ENCODE measurements around the gene PTGDR2.

GRCh38 chr11:60830478-60831142 lies 25.1 kb downstream of the PTGDR2 start:
- no peak for TF ChIP-seq CTCF (IDR thresholded peaks at IDR 0.05; ENCODE audit: low read depth, low read length, missing input control)
- no peak for TF ChIP-seq FOXA1 (IDR thresholded peaks at IDR 0.05)
- TF ChIP-seq ZBTB33 (IDR thresholded peaks at IDR 0.05): no peak
- TF ChIP-seq HNF4A (conservative IDR thresholded peaks at IDR 0.05): no peak
- no peak for TF ChIP-seq YY1 (IDR thresholded peaks at IDR 0.05)
- no peak for TF ChIP-seq EGR1 (IDR thresholded peaks at IDR 0.05; ENCODE audit: low read depth in 2 of 2)

Data from liver (tissue), 3 donors.